ENCODE data around the gene ARL6IP6. TPM values are rescaled to one million over a fixed set of nuclear protein-coding genes. Genes with fewer than 3 reads are reported as not detected.

The ARL6IP6 gene
- polyA plus RNA-seq, 1 of the 3 experiments (the other 2 are of a cell fraction): 25.8 TPM

- POLR2A ChIA-PET: no interaction called here
- Histone ChIP-seq H3K4me1 (ENCODE audit: control insufficient read depth in 1 of 2, insufficient read depth in 2 of 2, low read depth in 1 of 2, low read length in 1 of 2) (no peaks in the 10 kb centered on the region), H3F3A (replicated peaks; ENCODE audit: insufficient read depth) (peaks cover 8% of the 10 kb centered on the region), H3K27ac (ENCODE audit: low read depth in 2 of 2, low read length in 1 of 2) (no peak overlapping the region), H3K9ac (no peak overlapping the region), H3K4me2 (no peak overlapping the region), H3K27me3 (ENCODE audit: insufficient read depth) (no peaks in the 10 kb centered on the region), H3K36me3 (replicated peaks in 1 of 2; ENCODE audit: control insufficient read depth in 1 of 2, insufficient read depth in 2 of 2, low read length in 1 of 2) (peaks cover 35 to 54% of the 10 kb centered on the region in 2 experiments), H3K9me3 (no peaks in the 10 kb centered on the region), H3K4me3 (ENCODE audit: low read depth in 2 of 2, low read length in 1 of 2) (no peak overlapping the region), H3K9me2 (no peaks in the 10 kb centered on the region), H3K79me2 (ENCODE audit: insufficient read depth) (peaks cover 100% of the 10 kb centered on the region), H2AFZ (ENCODE audit: low read depth) (no peak overlapping the region), H4K20me1 (ENCODE audit: insufficient read depth) (peaks cover 62% of the 10 kb centered on the region)
- CTCF ChIA-PET: no interaction called here
- WGBS (ENCODE audit: low lambda C conversion rate): 98% methylated on average over 4 of the region's 4 CpGs
- TF ChIP-seq RCOR1 (IDR thresholded peaks at IDR 0.05; ENCODE audit: low read length): no peak
- TF ChIP-seq, protein P1, sequence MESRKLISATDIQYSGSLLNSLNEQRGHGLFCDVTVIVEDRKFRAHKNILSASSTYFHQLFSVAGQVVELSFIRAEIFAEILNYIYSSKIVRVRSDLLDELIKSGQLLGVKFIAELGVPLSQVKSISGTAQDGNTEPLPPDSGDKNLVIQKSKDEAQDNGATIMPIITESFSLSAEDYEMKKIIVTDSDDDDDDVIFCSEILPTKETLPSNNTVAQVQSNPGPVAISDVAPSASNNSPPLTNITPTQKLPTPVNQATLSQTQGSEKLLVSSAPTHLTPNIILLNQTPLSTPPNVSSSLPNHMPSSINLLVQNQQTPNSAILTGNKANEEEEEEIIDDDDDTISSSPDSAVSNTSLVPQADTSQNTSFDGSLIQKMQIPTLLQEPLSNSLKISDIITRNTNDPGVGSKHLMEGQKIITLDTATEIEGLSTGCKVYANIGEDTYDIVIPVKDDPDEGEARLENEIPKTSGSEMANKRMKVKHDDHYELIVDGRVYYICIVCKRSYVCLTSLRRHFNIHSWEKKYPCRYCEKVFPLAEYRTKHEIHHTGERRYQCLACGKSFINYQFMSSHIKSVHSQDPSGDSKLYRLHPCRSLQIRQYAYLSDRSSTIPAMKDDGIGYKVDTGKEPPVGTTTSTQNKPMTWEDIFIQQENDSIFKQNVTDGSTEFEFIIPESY (IDR thresholded peaks at IDR 0.05; ENCODE audit: borderline replicate concordance, low read depth): no peak
- TF ChIP-seq EP300 (IDR thresholded peaks at IDR 0.05; ENCODE audit: borderline replicate concordance in 1 of 2, low read depth in 1 of 2, low read length in 1 of 2): no peak
- TF ChIP-seq MXI1 (IDR thresholded peaks at IDR 0.05; ENCODE audit: low read depth, low read length): no peak
- TF ChIP-seq YY1 (IDR thresholded peaks at IDR 0.05; ENCODE audit: low read depth): no peak
- TF ChIP-seq CHD2 (IDR thresholded peaks at IDR 0.05; ENCODE audit: low read length, partially characterized antibody): no peak
- TF ChIP-seq JUND (IDR thresholded peaks at IDR 0.05): no peak
- no peak for TF ChIP-seq ELF1 (IDR thresholded peaks at IDR 0.05)
- DNase-seq: no peak
Observed at GRCh38 chr2:152706477-152707021, 11.9 kb upstream of the ARL6IP6 start.

GRCh38 chr2:152708742-152709141 is 9.7 kb upstream of the ARL6IP6 start:
- CTCF ChIA-PET: no interaction called here
- no peaks in the 10 kb centered on the region for H3K9me2 ChIP-seq
- no peak for DNase-seq
- no peaks in the 10 kb centered on the region for H3K9me3 ChIP-seq
- H3K27ac ChIP-seq (ENCODE audit: low read depth in 2 of 2, low read length in 1 of 2): no peak overlapping the region
- no peak overlapping the region for H2AFZ ChIP-seq (ENCODE audit: low read depth)
- 97% methylated on average over 2 of the region's 2 CpGs for WGBS (ENCODE audit: low lambda C conversion rate)
- POLR2A ChIA-PET: no interaction called here
- no peaks in the 10 kb centered on the region for H3K27me3 ChIP-seq (ENCODE audit: insufficient read depth)
- no peaks in the 10 kb centered on the region; a peak in 1 of 4 replicates for H3K4me1 ChIP-seq (ENCODE audit: control insufficient read depth in 1 of 2, insufficient read depth in 2 of 2, low read depth in 1 of 2, low read length in 1 of 2)
- no peak overlapping the region for H3K9ac ChIP-seq
- peaks cover 54 to 61% of the 10 kb centered on the region in 2 experiments for H3K36me3 ChIP-seq (replicated peaks in 1 of 2; ENCODE audit: control insufficient read depth in 1 of 2, insufficient read depth in 2 of 2, low read length in 1 of 2)
- TF ChIP-seq FOXM1 (IDR thresholded peaks at IDR 0.05; ENCODE audit: low read depth) (no peak), MXI1 (IDR thresholded peaks at IDR 0.05; ENCODE audit: low read depth, low read length) (no peak), MAX (IDR thresholded peaks at IDR 0.05; ENCODE audit: low read depth) (no peak), YY1 (IDR thresholded peaks at IDR 0.05; ENCODE audit: low read depth) (no peak), GABPA (IDR thresholded peaks at IDR 0.05; ENCODE audit: low read depth) (no peak), REST (IDR thresholded peaks at IDR 0.05; ENCODE audit: low read depth, low read length) (no peak)
- H3K79me2 ChIP-seq (ENCODE audit: insufficient read depth): peaks cover 100% of the 10 kb centered on the region
- H3K4me2 ChIP-seq: no peak overlapping the region
- H3K4me3 ChIP-seq (ENCODE audit: low read depth in 2 of 2, low read length in 1 of 2): no peak overlapping the region
- H3F3A ChIP-seq (replicated peaks; ENCODE audit: insufficient read depth): peaks cover 8% of the 10 kb centered on the region
- H4K20me1 ChIP-seq (ENCODE audit: insufficient read depth): peaks cover 71% of the 10 kb centered on the region
